OCI-LY3 (cell line): ENCODE measurements around the gene PRAC2.

Source experiments
- CTCF ChIP-seq: fragments of 200-600, 300-600 bp; sonication (generic); IDR thresholded peaks from 2 replicates; pipeline ENCODE4 v1.5.1; 2014; ENCODE audit warnings: antibody characterized with exemption, low read length, low read depth
- EZH2phosphoT487 ChIP-seq: fragments of 200-600 bp; shearing (Covaris generic); IDR thresholded peaks from 2 replicates; pipeline ENCODE4 v1.6.1; 2018; ENCODE audit warnings: antibody characterized with exemption, mixed run types, low read depth

DNA sequence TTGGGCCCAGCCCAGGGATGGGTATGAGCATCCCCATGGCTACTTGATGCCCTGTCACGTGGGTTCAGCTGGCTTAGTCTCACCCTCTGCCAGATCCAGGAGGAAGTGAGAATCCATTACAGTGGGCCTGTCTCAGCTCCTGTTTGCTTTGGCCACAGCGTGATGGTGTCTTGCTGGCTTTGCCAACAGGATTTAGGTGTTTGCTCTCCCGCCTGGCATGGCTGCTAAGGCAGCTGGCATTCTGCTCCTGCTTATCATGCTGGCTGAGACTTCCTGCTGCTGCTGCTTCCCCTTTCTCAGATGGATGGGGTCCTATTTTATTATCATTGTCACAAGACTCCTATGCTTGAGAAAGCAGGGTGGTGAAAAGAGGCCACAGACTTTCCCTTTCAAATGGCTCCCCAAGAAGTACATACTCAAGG is 33.9 kb downstream of the PRAC2 start:
- TF ChIP-seq CTCF (no peak), EZH2phosphoT487 (no peak)
